Liver (tissue), 9 donors: ENCODE data around the gene SGCD. TPM values are rescaled to one million over a fixed set of nuclear protein-coding genes. Genes with fewer than 3 reads are reported as not detected.

Experiments used
- DNase-seq: peaks from one replicate; pipeline ENCODE4 v3.0.0-alpha.2; 2017; ENCODE audit warnings: low spot score
- H3K27ac ChIP-seq, 2 donors: one replicate each; pipeline ENCODE4 v1.7.0; 2013; ENCODE audit warnings: inconsistent platforms in 2 of 2, low read length in 2 of 2, control low read depth in 1 of 2, low read depth in 1 of 2, mild to moderate bottlenecking in 1 of 2
- H3K27me3 ChIP-seq, 4 donors: one replicate each; pipeline versions ENCODE4 v1.6.1 to v1.7.0; 2013; ENCODE audit warnings: low read length in 3 of 4, inconsistent platforms in 1 of 4, mild to moderate bottlenecking in 1 of 4, moderate library complexity in 1 of 4; ENCODE audit not compliant: control insufficient read depth in 4 of 4, insufficient read depth in 4 of 4
- H3K36me3 ChIP-seq, 4 donors: one replicate each; pipeline versions ENCODE4 v1.6.1 to v1.7.0; 2013; ENCODE audit warnings: low read length in 3 of 4, mild to moderate bottlenecking in 3 of 4, low read depth in 1 of 4, moderate library complexity in 1 of 4; ENCODE audit not compliant: control insufficient read depth in 4 of 4, insufficient read depth in 3 of 4
- H3K4me1 ChIP-seq, 4 donors: one replicate each; pipeline versions ENCODE4 v1.6.1 to v1.7.0; 2013; ENCODE audit warnings: low read length in 3 of 4, mild to moderate bottlenecking in 3 of 4, moderate library complexity in 1 of 4; ENCODE audit not compliant: control insufficient read depth in 4 of 4, insufficient read depth in 4 of 4
- H3K4me3 ChIP-seq, 3 donors: one replicate each; pipeline versions ENCODE4 v1.6.1 to v1.7.0; 2013; ENCODE audit warnings: low read length in 3 of 3, control low read depth in 1 of 3, low read depth in 1 of 3, mild to moderate bottlenecking in 1 of 3
- H3K9ac ChIP-seq, 2 donors: one replicate each; pipeline ENCODE4 v1.7.0; 2013; ENCODE audit warnings: low read length in 2 of 2, mild to moderate bottlenecking in 2 of 2, moderate library complexity in 2 of 2, control low read depth in 1 of 2, low read depth in 1 of 2
- H3K9me3 ChIP-seq, 4 donors: one replicate each; pipeline versions ENCODE4 v1.6.1 to v1.7.0; 2013; ENCODE audit warnings: low read length in 3 of 4; ENCODE audit not compliant: control insufficient read depth in 4 of 4
- EGR1 ChIP-seq, 2 donors: IDR thresholded peaks; 2 replicates each; pipeline ENCODE4 v1.6.1; 2016 to 2018; ENCODE audit warnings: antibody characterized with exemption in 2 of 2, low read depth in 2 of 2
- FOXA1 ChIP-seq: IDR thresholded peaks from 2 replicates; pipeline ENCODE4 v1.6.1; 2016; ENCODE audit warnings: antibody characterized with exemption
- FOXA2 ChIP-seq: IDR thresholded peaks from 2 replicates; pipeline ENCODE4 v1.6.1; 2016; ENCODE audit warnings: antibody characterized with exemption
- HNF4A ChIP-seq, 2 donors: conservative IDR thresholded peaks; 2 replicates each; pipeline ENCODE4 v1.6.1; 2016; ENCODE audit warnings: antibody characterized with exemption in 2 of 2, mild to moderate bottlenecking in 2 of 2
- HNF4G ChIP-seq: IDR thresholded peaks from 2 replicates; pipeline ENCODE4 v1.6.1; 2016; ENCODE audit warnings: antibody characterized with exemption
- JUND ChIP-seq, 2 donors: IDR thresholded peaks; 2 replicates each; pipeline ENCODE4 v1.6.1; 2016; ENCODE audit warnings: antibody characterized with exemption in 2 of 2
- MAX ChIP-seq: IDR thresholded peaks from 2 replicates; pipeline ENCODE4 v1.6.1; 2016; ENCODE audit warnings: antibody characterized with exemption
- NR2F2 ChIP-seq: IDR thresholded peaks from 2 replicates; pipeline ENCODE4 v1.6.1; 2016; ENCODE audit warnings: antibody characterized with exemption
- RAD21 ChIP-seq, 2 donors: IDR thresholded peaks; 2 replicates each; pipeline ENCODE4 v1.6.1; 2016; ENCODE audit warnings: antibody characterized with exemption in 2 of 2, mild to moderate bottlenecking in 2 of 2
- RXRA ChIP-seq, 2 donors: IDR thresholded peaks; 2 replicates each; pipeline ENCODE4 v1.6.1; 2017 to 2018; ENCODE audit warnings: antibody characterized with exemption in 2 of 2, mild to moderate bottlenecking in 1 of 2
- SP1 ChIP-seq: IDR thresholded peaks from 2 replicates; pipeline ENCODE4 v1.6.1; 2018; ENCODE audit warnings: antibody characterized with exemption, mild to moderate bottlenecking
- TAF1 ChIP-seq: conservative IDR thresholded peaks from 2 replicates; pipeline ENCODE4 v1.6.1; 2016; ENCODE audit warnings: antibody characterized with exemption, mild to moderate bottlenecking
- YY1 ChIP-seq: IDR thresholded peaks from 2 replicates; pipeline ENCODE4 v1.6.1; 2016; ENCODE audit warnings: antibody characterized with exemption, mild to moderate bottlenecking
- ZBTB33 ChIP-seq: IDR thresholded peaks from 2 replicates; pipeline ENCODE4 v1.6.1; 2016; ENCODE audit warnings: antibody characterized with exemption
- WGBS: extraction: QIAGEN DNeasy Blood & Tissue Kit; methylation state at CpG from one replicate; pipeline ENCODE4 v1.1.7; 2013; 5-methylcytosine and 5-hydroxymethylcytosine counted together
- polyA plus RNA-seq, 2 donors: library from polyadenylated mRNA; stranded (reverse) in 1 of 2; unstranded in 1 of 2; fragments of 200-250 nt in 1 of 2; fragments of >200 nt in 1 of 2; fragmentation: Nextera tagmentation in 1 of 2; extraction: Ambion mirVana in 1 of 2; gene quantifications; one replicate each; pipeline versions ENCODE4 v1.2.1 to v1.2.3, GENCODE V29; 2013 to 2015
- total RNA-seq, 2 donors: library from RNA; depleted of rRNA; stranded (reverse); fragments of >200 nt; gene quantifications; one replicate each; pipeline ENCODE4 v1.2.3, GENCODE V29; 2014
- TF ChIP-seq, protein P1 (sequence below): fragments of 150-350 bp; IDR thresholded peaks from 2 replicates; pipeline ENCODE4 v1.5.1; 2017; ENCODE audit warnings: improper control_type of control experiment, low read depth, low read length; ENCODE audit not compliant: missing input control
- TF ChIP-seq, protein P2 (sequence below): IDR thresholded peaks from 2 replicates; pipeline ENCODE4 v1.6.1; 2016; ENCODE audit warnings: antibody characterized with exemption
- donor health status: healthy.
- donor health status: healthy.
- donor health status: healthy.
- donor health status: healthy.
- donor health status: healthy.

Gene SGCD
- total and polyA plus RNA-seq, 4 donors, result 0.35 to 1.7 (median 1.0) TPM

- TF ChIP-seq FOXA1 (no peak), ZBTB33 (no peak), HNF4G (no peak), FOXA2 (no peak), EGR1 (IDR thresholded peaks at IDR 0.05; ENCODE audit: low read depth in 2 of 2) (no peak), HNF4A (conservative IDR thresholded peaks at IDR 0.05) (no peak), RXRA (IDR thresholded peaks at IDR 0.05) (no peak), RAD21 (IDR thresholded peaks at IDR 0.05) (no peak)
- TF ChIP-seq, protein P1, sequence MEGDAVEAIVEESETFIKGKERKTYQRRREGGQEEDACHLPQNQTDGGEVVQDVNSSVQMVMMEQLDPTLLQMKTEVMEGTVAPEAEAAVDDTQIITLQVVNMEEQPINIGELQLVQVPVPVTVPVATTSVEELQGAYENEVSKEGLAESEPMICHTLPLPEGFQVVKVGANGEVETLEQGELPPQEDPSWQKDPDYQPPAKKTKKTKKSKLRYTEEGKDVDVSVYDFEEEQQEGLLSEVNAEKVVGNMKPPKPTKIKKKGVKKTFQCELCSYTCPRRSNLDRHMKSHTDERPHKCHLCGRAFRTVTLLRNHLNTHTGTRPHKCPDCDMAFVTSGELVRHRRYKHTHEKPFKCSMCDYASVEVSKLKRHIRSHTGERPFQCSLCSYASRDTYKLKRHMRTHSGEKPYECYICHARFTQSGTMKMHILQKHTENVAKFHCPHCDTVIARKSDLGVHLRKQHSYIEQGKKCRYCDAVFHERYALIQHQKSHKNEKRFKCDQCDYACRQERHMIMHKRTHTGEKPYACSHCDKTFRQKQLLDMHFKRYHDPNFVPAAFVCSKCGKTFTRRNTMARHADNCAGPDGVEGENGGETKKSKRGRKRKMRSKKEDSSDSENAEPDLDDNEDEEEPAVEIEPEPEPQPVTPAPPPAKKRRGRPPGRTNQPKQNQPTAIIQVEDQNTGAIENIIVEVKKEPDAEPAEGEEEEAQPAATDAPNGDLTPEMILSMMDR, result no peak
- Histone ChIP-seq H3K36me3 (no peaks in the 10 kb centered on the region), H3K27ac (no peak overlapping the region), H3K4me3 (no peak overlapping the region), H3K9ac (no peak overlapping the region), H3K9me3 (peaks cover 0 to 1% (median 0%) of the 10 kb centered on the region in 4 donors), H3K4me1 (no peaks in the 10 kb centered on the region), H3K27me3 (no peaks in the 10 kb centered on the region)
- WGBS, result 89% methylated on average over 1 of the region's 1 CpG
- DNase-seq, result no peak
Measured at GRCh38 chr5:156621719-156622118, 294.8 kb downstream of the SGCD start.

GRCh38 chr5:156623381-156624040 lies 296.5 kb downstream of the SGCD start:
- Histone ChIP-seq H3K4me3 (no peak overlapping the region), H3K4me1 (no peaks in the 10 kb centered on the region), H3K27me3 (no peaks in the 10 kb centered on the region), H3K9me3 (peaks cover 0 to 1% (median 0%) of the 10 kb centered on the region in 4 donors), H3K36me3 (no peaks in the 10 kb centered on the region), H3K9ac (no peak overlapping the region), H3K27ac (no peak overlapping the region)
- no peak for DNase-seq
- WGBS, result 89% methylated on average over 5 of the region's 5 CpGs
- TF ChIP-seq NR2F2 (no peak), MAX (no peak), RXRA (IDR thresholded peaks at IDR 0.05) (no peak), TAF1 (no peak), RAD21 (IDR thresholded peaks at IDR 0.05) (no peak), SP1 (no peak), EGR1 (IDR thresholded peaks at IDR 0.05; ENCODE audit: low read depth in 2 of 2) (no peak), JUND (IDR thresholded peaks at IDR 0.05) (no peak)
- TF ChIP-seq, protein P2, sequence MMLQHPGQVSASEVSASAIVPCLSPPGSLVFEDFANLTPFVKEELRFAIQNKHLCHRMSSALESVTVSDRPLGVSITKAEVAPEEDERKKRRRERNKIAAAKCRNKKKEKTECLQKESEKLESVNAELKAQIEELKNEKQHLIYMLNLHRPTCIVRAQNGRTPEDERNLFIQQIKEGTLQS, result no peak

- H3K4me3 ChIP-seq, result no peak overlapping the region
- no peaks in the 10 kb centered on the region for H3K36me3 ChIP-seq
- H3K27me3 ChIP-seq, result no peaks in the 10 kb centered on the region
- H3K9ac ChIP-seq, result no peak overlapping the region
- peaks cover 0 to 1% (median 0%) of the 10 kb centered on the region in 4 donors for H3K9me3 ChIP-seq
- H3K4me1 ChIP-seq, result no peaks in the 10 kb centered on the region
- no peak overlapping the region for H3K27ac ChIP-seq
- WGBS, result 89% methylated on average over 4 of the region's 4 CpGs
- DNase-seq, result no peak
- TF ChIP-seq JUND (IDR thresholded peaks at IDR 0.05) (no peak), YY1 (no peak), RXRA (IDR thresholded peaks at IDR 0.05) (no peak), SP1 (no peak), FOXA1 (no peak), TAF1 (no peak), NR2F2 (no peak), EGR1 (IDR thresholded peaks at IDR 0.05; ENCODE audit: low read depth in 2 of 2) (no peak), MAX (no peak), HNF4A (conservative IDR thresholded peaks at IDR 0.05) (no peak)
- TF ChIP-seq, protein P1, result no peak
Measured at GRCh38 chr5:156624686-156625085, 297.7 kb downstream of the SGCD start.
